ENCODE results near the gene BBS1.

- TF ChIP-seq YY1 (IDR thresholded peaks at IDR 0.05; ENCODE audit: insufficient read depth, insufficient read length) (no peak), SUZ12 (IDR thresholded peaks at IDR 0.05; ENCODE audit: extremely low read depth, insufficient read depth, insufficient read length) (no peak)
Measured at GRCh38 chr11:66570079-66570849, 59.8 kb downstream of the BBS1 start.

Data from NT2/D1 (cell line).